HG02943 (cell line): ENCODE results near the gene JPH2.

Source experiments
- ATAC-seq: cut with Tn5 transposase; IDR thresholded peaks from one replicate; pipeline ENCODE4 v1.9.1; 2021; ENCODE audit warnings: mild to moderate bottlenecking, low read depth, moderate library complexity; ENCODE audit not compliant: unreplicated experiment

The JPH2 gene

GRCh38 chr20:44110816-44111568 is 76.0 kb downstream of the JPH2 start:
- no peak for ATAC-seq

DNA sequence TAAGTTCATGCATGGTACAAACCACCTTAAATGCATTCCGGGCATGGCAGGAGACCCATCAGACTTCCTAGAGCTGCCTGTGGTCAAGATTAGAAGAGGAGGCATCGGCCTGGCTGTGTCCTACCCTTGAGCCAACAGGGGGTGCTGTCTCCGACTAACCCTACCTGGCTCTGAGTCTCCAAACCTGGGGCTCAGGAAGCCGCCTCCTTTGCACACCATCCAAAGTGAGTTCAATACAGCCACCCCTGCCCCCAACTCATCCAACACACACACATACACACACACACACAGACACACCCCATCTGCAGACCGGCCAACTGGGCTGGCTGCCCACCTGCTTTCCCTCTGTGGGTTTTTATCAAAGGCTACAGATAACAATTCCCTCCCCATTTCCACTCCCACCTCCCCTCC is 77.0 kb downstream of the JPH2 start:
- no peak for ATAC-seq

DNA sequence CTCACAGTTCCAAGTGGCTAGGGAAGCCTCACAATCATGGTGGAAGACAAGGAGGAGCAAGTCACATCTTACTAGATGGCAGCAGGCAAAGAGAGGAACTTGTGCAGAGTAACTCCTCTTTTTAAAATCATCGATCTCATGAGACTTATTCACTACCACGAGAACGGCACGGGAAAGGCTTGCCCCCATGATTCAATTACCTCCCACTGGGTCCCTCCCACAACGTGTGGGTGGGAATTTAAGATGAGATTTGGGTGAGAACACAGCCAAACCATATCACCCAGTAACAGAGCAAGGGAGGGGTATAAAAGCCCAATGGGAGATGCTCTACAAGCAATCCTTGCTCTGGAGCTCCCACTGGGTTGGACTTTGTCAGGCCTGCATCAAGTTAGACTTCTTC is 80.4 kb downstream of the JPH2 start:
- ATAC-seq, result no peak

- ATAC-seq, result no peak
These were observed 82.0 kb downstream of the JPH2 start for GRCh38 chr20:44104798-44105517.

DNA sequence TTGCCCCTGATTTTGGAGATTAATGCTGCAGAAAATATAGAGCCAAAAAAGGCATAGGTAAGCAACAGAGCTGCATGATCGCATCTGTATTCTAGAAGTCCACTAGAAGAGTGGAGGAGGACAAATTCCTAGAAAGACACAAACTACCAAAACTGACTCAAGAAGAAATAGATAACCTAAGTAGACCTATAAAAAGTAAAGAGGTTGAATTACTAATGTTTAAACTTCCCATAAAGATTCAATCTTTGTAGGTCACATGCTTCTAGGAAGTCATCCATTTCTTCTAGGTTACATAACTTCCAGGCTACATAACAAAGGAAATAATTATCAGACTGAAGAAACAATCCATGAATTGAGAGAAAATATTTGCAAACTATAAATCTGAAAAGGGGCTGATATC is 84.4 kb downstream of the JPH2 start:
- no peak for ATAC-seq

DNA sequence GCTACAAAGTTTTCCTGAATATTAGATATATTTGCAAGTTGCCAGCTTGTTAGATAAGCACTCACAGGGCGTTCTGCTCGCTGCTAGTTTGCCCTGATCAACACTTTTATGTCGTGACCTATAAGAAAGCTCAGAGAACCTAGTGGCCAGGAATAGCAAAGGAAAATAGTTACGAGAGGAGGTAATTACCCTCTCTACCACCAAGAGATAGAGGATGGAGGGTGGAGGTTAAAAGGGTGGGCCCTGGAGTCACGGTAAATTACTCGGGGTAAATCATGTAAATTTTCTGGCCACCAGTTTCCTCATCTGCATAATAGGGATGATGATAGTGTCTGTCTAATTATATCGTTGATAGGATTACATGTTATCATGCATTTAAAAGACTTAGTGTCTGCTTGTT is 87.2 kb downstream of the JPH2 start:
- ATAC-seq, result no peak

DNA sequence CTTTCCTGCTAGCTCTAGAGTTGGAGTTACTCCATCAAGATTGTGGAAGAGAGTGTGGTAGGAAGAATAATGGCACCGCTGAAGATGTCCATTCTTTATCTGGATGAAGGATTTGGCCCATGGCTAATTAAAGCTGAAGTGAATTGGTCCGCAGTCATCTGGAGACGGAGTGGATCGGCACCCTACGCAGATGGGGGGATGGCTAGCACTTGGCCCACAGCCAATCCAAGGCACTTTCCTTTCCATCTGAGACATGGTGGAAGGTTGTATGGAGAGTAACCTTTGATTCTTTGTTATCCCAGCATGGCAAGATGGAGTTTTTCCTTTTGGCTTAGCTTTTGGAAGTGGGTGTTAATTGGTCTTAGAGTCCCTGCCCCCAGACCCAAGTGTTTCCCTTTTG is 88.3 kb downstream of the JPH2 start:
- no peak for ATAC-seq

DNA sequence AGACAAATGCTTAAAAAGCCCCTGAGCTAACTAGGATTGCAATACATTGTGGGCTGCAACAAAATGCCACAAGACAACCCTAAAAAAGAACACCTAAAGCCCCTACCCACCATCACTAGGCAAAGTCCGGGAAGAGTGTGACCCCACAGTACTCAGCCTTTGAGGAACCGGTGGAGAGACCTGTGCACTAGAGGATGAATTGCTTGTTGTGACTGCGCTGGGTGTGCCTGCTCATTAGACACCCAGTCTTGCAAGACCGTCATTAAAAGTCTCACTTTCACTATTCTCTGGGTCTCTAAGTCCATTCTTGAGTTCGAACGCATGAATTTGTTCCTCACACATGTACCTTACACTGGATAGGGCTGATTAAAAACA is 88.7 kb downstream of the JPH2 start:
- no peak for ATAC-seq

GRCh38 chr20:44097521-44098255 is 89.3 kb downstream of the JPH2 start:
- ATAC-seq, result no peak

- ATAC-seq, result no peak
These were observed 91.2 kb downstream of the JPH2 start for GRCh38 chr20:44095831-44096230.

DNA sequence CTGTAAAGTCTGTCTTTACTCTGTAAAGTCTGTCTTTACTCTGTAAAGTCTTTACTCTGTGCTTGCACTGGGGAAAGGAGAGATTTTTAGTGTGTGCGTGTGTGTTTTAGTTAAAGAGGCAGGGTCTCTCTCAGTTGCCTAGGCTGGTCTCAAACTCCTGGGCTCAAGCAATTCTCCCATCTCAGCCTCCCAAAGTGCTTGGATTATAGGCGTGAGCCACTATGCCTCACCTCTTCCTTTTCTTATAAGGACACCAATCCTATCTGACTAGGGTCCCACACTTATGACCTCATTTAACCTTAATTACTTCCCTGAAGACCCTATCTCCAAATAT is 93.8 kb downstream of the JPH2 start:
- no peak for ATAC-seq

GRCh38 chr20:44092551-44093248 is 94.3 kb downstream of the JPH2 start:
- no peak for ATAC-seq

DNA sequence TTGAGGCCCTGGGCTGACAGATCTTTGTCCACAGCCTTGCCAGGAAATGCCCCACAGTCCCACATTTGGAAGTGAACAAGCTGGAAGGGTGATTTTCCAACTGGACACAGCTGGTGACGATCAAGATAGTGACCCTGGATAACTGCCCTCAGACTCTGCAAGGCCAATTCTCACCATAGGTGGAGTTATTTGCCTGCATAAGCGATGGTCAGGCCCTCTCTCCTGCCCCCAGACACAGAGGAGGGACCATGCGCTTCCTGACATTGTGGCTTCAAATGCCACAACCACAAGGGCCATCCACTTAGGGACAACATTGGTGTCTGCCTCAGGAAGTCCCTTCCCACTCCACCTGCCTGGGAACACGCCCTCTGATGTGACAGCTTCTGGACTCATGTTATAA is 96.0 kb downstream of the JPH2 start:
- ATAC-seq, result no peak

GRCh38 chr20:44089987-44090674 is 96.9 kb downstream of the JPH2 start:
- no peak for ATAC-seq

DNA sequence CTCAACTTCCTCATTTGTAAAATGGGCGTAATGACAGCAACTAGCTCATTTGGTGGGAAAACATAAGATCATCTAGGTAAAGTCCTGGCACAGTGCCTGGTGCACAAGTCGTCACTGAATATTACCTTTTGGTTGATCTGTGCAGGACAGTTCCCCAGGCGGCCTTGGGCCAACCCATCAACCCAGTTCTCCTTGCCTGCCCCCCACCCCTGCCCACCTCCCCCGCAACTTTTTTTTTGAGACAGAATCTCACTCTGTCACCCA is 99.2 kb downstream of the JPH2 start:
- no peak for ATAC-seq

GRCh38 chr20:44087051-44087856 is 99.7 kb downstream of the JPH2 start:
- no peak for ATAC-seq

GRCh38 chr20:44085616-44086434 is 101.2 kb downstream of the JPH2 start:
- no peak for ATAC-seq

DNA sequence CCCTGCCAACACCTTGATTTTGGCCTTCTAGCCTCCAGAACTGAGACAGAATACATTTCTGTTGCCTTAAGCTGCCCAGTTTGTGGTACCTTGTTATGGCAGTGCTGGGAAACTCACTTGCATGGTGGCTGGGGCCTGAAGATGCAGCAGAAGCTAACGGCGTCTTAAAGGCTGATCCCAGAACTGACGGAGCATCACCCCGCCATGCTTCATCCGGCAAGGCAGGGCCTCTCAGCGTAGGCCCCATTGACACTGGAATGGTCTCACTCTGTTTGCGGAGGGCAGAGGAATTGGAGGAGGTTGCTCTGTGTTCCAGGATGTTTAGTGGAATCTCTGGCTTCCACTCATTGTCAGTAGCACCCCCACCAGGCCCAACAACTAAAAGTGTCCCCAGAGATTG is 102.1 kb downstream of the JPH2 start:
- ATAC-seq, result no peak

DNA sequence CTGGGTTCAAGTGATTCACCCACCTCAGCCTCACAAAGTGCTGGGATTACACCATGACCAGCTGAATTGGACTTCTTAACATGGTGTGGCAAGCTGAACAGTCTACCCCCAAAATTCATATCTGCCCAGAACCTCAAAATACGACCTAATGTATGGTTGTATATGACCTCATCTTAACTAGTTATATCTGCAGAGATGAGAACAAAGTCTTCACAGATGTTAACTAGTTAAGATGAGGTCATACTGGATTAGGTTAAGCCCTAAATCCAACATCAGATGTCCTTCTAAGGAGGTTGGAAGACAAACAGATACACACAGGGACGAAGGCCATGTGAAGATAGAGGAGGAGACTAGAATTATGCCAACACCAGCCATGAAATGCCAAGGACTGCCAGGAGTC is 102.5 kb downstream of the JPH2 start:
- no peak for ATAC-seq
